Measurements from ENCODE around the gene ADAMTSL1. TPM values are rescaled to one million over a fixed set of nuclear protein-coding genes. Genes with fewer than 3 reads are reported as not detected.

ADAMTSL1 gene
- total RNA-seq, 4 donors from 2014 or later: 2.8 to 26.4 (median 9.4) TPM

DNA sequence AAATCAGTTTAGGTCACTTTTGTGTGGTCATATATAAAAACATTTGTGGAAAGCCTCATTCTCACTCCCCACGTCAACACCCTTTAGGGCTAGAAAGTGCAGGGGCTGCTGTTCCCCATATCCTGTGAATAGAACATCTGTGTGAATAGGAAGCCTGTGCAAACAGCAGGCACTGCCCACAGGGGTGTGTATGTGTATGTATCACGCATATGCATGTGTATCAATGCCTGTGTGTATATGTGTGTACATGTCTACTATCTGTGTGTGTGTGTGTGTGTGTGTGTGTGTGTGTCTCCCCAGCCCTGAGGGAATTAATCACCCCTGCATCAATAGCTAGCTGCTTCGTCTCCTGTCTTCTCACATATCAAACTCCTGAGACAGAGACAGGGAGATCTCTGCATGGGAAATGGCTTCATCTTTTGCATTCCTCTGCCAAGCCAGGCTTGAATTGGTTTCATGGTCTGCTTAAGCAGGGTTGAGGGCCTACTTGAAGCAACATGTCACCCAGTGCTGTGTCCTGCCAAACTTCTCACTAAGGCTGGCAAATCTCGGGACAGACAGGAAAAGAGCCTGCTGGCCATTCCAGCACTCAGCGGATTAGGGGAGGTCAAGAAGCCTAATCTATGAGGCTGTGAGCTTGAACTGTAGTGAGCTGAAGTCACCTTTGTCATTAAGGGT lies 265.8 kb downstream of the ADAMTSL1 start:
- Histone ChIP-seq H3K36me3 (no peaks in the 10 kb centered on the region), H3K4me1 (no peaks in the 10 kb centered on the region), H3K4me3 (no peak overlapping the region), H3K27ac (no peak overlapping the region), H3K9me3 (no peaks in the 10 kb centered on the region), H3K27me3 (no peaks in the 10 kb centered on the region)
- DNase-seq: no peak
- TF ChIP-seq CTCF (IDR thresholded peaks at IDR 0.05) (no peak), POLR2A (IDR thresholded peaks at IDR 0.05) (no peak)

GRCh38 chr9:18741359-18741758 lies 267.4 kb downstream of the ADAMTSL1 start:
- no peak overlapping the region for H3K27ac ChIP-seq
- no peaks in the 10 kb centered on the region for H3K36me3 ChIP-seq
- no peak for TF ChIP-seq CTCF (IDR thresholded peaks at IDR 0.05)
- H3K4me1 ChIP-seq: no peaks in the 10 kb centered on the region
- no peak overlapping the region for H3K4me3 ChIP-seq
- H3K9me3 ChIP-seq: no peaks in the 10 kb centered on the region
- no peaks in the 10 kb centered on the region for H3K27me3 ChIP-seq
- DNase-seq: no peak

DNA sequence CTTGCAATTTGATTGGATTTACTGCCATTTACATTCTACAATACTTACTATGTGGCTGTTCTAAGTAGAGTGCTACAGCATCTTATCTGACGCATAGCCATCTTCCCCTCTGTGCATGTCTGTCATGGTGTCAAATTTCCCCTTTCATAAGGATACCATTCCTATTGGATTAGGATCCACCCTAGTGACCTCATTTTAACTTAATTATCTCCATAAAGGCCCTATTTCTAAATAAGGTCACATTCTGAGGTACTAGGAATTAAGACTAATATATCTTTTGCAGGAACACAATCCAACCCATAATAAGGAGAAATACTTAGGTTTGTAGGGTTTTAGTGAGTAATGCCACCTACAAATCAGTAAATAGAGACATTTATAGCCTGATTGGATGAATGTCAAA lies 268.0 kb downstream of the ADAMTSL1 start:
- Histone ChIP-seq H3K27ac (no peak overlapping the region), H3K4me3 (no peak overlapping the region), H3K27me3 (no peaks in the 10 kb centered on the region), H3K36me3 (no peaks in the 10 kb centered on the region), H3K4me1 (no peaks in the 10 kb centered on the region), H3K9me3 (no peaks in the 10 kb centered on the region)
- no peak for DNase-seq
- no peak for TF ChIP-seq CTCF (IDR thresholded peaks at IDR 0.05)
- TF ChIP-seq POLR2A (IDR thresholded peaks at IDR 0.05): no peak

DNA sequence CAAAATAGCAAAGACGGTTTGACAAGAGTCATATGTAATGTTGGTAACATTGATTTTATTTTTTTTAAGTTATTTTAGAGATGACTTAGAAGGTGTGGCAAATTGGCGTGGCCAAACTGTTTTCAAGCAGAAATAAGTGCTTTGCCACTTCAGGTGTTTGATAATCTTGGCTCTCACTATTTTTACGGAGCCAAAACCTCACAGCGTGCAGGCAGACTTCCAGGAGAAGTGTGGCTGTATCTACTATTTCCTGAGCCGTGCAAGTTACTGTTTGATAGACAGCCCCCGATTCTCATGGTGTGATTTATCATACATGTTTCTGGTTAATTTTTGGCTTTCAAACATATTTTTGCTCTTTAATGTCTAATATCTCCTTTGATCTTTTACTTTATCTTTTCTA lies 269.5 kb downstream of the ADAMTSL1 start:
- H3K27ac ChIP-seq: no peak overlapping the region
- DNase-seq: no peak
- H3K4me3 ChIP-seq: no peak overlapping the region
- no peaks in the 10 kb centered on the region for H3K36me3 ChIP-seq
- no peaks in the 10 kb centered on the region for H3K9me3 ChIP-seq
- no peaks in the 10 kb centered on the region for H3K27me3 ChIP-seq
- TF ChIP-seq CTCF (IDR thresholded peaks at IDR 0.05) (no peak), POLR2A (IDR thresholded peaks at IDR 0.05) (no peak)
- no peaks in the 10 kb centered on the region for H3K4me1 ChIP-seq

DNA sequence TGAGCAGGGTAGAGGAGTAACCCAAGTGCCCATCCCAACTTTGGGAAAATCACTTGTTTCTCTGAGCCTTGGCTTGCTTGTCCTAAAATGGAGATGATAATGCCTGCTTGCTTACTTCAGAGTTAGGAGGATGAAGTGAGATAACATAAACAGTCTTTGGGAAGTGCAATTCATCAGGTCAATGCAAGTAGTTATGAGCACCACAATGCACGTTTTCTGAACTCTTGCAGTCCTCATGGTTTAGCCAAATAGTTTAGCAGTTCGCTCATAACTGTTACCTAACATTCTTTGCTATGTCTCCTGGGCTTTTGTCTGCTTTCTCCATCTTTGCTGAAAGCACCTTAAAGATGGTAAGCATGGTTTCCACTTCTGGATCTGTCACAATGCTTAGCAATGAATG lies 270.0 kb downstream of the ADAMTSL1 start:
- Histone ChIP-seq H3K4me3 (no peak overlapping the region), H3K36me3 (no peaks in the 10 kb centered on the region), H3K4me1 (no peaks in the 10 kb centered on the region), H3K27me3 (no peaks in the 10 kb centered on the region), H3K27ac (no peak overlapping the region), H3K9me3 (no peaks in the 10 kb centered on the region)
- no peak for TF ChIP-seq POLR2A (IDR thresholded peaks at IDR 0.05)
- TF ChIP-seq CTCF (IDR thresholded peaks at IDR 0.05): no peak
- no peak for DNase-seq

DNA sequence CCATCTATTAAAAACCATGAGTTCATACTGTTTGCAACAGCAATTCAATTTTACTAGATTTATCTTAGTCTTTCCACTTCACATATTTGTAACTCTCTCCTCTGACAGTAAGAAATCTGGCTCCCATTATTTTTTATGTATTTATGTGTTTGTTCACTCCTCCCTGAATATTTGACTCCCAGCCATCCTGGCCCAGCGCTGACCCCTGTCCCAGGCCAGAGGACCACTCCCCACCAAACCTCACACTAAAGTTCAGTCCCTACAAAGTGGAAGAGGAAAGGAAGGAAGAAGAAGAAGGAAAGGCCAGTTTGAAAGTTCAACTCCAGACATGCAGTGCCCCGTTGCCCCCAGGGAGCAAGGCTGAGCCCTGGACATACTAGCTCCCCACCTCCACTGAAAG lies 271.8 kb downstream of the ADAMTSL1 start:
- Histone ChIP-seq H3K36me3 (no peaks in the 10 kb centered on the region), H3K27ac (no peak overlapping the region)
- TF ChIP-seq CTCF (IDR thresholded peaks at IDR 0.05) (no peak), POLR2A (IDR thresholded peaks at IDR 0.05) (no peak)

More for the DNA sequence above, 271.8 kb downstream of the ADAMTSL1 start:
- Histone ChIP-seq H3K4me3 (no peak overlapping the region), H3K4me1 (no peaks in the 10 kb centered on the region), H3K9me3 (no peaks in the 10 kb centered on the region), H3K27me3 (no peaks in the 10 kb centered on the region)
- no peak for DNase-seq
